Measurements from ENCODE around the gene IL1RAP. TPM values are rescaled to one million over a fixed set of nuclear protein-coding genes. Genes with fewer than 3 reads are reported as not detected.

IL1RAP gene
- total RNA-seq, 4 donors from 2014 or later = 3.4 to 6.9 (median 4.9) TPM

DNA sequence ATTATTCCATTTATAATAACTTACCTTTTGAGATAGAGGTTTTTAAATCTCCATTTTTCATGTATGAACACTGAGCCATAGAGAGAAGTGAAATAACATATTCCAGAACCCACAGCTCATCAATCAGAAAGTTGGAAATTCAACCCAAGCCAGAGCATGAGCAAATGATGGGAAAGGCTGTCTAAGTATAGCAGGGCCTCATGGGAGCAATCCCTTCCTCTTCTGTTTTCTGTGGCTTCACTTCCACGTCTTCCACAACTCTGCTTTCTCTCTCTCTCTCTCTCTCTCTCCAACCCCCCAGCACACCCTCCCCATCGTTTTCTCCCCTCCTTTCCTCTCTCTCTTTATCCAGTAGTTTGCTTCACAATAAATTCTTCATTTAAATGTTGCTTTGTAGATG lies 14.8 kb upstream of the IL1RAP start:
- peaks cover 0 to 4% of the 10 kb centered on the region in 2 donors for H3K27me3 ChIP-seq
- no peaks in the 10 kb centered on the region for H3K4me1 ChIP-seq
- no peaks in the 10 kb centered on the region for H3K9me3 ChIP-seq
- no peak overlapping the region for H3K27ac ChIP-seq
- no peak for DNase-seq
- no peaks in the 10 kb centered on the region for H3K36me3 ChIP-seq
- no peak for TF ChIP-seq POLR2A (IDR thresholded peaks at IDR 0.05)
- TF ChIP-seq, protein P1, sequence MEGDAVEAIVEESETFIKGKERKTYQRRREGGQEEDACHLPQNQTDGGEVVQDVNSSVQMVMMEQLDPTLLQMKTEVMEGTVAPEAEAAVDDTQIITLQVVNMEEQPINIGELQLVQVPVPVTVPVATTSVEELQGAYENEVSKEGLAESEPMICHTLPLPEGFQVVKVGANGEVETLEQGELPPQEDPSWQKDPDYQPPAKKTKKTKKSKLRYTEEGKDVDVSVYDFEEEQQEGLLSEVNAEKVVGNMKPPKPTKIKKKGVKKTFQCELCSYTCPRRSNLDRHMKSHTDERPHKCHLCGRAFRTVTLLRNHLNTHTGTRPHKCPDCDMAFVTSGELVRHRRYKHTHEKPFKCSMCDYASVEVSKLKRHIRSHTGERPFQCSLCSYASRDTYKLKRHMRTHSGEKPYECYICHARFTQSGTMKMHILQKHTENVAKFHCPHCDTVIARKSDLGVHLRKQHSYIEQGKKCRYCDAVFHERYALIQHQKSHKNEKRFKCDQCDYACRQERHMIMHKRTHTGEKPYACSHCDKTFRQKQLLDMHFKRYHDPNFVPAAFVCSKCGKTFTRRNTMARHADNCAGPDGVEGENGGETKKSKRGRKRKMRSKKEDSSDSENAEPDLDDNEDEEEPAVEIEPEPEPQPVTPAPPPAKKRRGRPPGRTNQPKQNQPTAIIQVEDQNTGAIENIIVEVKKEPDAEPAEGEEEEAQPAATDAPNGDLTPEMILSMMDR (IDR thresholded peaks at IDR 0.05) = no peak
- no peak overlapping the region for H3K4me3 ChIP-seq

DNA sequence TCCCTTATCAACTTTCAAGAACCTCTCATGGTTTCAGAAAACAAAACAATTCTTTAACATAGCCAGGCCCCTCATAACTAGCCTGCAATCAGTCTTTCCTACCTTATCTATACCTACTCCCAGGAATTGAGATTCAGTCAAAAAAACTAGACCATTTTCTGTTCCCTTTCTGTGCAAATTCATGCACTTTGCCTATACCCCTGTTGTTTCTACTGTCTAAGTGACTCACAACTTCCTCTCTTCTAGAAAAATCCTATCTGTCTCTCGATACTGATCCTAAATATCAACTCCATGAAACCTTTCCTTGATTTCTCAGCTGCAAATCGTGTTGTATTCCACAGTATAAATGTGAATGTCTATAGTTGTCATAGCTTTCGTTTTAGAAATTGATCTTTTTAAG lies 10.9 kb upstream of the IL1RAP start:
- Histone ChIP-seq H3K36me3 (no peaks in the 10 kb centered on the region), H3K27me3 (peaks cover 0 to 4% of the 10 kb centered on the region in 2 donors), H3K27ac (no peak overlapping the region), H3K4me3 (no peak overlapping the region), H3K4me1 (no peaks in the 10 kb centered on the region), H3K9me3 (no peaks in the 10 kb centered on the region)
- no peak for DNase-seq
- TF ChIP-seq POLR2A (IDR thresholded peaks at IDR 0.05) = no peak
- TF ChIP-seq, protein P1 (IDR thresholded peaks at IDR 0.05) = no peak

DNA sequence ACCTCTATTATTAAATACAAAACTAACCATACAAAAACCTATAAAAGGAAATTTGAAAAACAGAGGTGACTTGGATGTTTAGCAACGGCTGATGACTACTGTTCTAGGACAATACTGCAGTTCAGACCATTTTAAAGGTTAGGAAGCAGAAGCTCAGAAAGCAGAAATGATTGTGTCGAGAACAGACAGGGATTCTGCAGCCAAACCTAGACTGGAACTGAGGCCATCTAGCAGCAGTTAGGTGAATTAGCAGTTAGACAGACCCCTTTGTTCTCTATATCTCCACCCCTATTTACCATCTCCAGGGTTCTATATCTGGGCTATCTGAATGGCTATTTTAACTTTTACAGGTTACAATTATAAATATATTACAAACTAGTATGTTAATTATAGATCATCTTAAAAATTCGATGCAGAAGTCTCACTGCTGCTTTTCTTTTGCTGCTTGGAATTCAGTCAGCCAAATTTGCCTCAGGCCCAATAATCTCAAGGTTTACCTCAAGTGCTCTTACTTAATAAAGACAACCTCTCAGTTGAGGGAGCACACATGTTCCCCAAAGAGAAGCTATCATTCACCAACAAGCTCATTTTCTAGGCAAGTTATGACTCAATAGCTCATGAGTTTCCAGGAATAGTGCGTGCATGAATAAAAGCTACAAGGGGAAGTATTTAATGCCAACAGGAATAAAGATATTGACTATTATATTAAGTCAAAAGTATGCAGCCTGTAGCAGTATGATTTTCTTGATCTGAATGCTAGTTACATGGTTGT lies 9.3 kb upstream of the IL1RAP start:
- DNase-seq = no peak
- no peaks in the 10 kb centered on the region for H3K36me3 ChIP-seq
- H3K4me1 ChIP-seq = no peaks in the 10 kb centered on the region
- no peak overlapping the region for H3K4me3 ChIP-seq
- H3K27me3 ChIP-seq = peaks cover 0 to 4% of the 10 kb centered on the region in 2 donors
- TF ChIP-seq POLR2A (IDR thresholded peaks at IDR 0.05) = no peak
- TF ChIP-seq, protein P1 (IDR thresholded peaks at IDR 0.05) = no peak
- H3K27ac ChIP-seq = no peak overlapping the region
- H3K9me3 ChIP-seq = no peaks in the 10 kb centered on the region

- no peak for TF ChIP-seq POLR2A (IDR thresholded peaks at IDR 0.05)
- TF ChIP-seq, protein P1 (IDR thresholded peaks at IDR 0.05) = no peak
- H3K27me3 ChIP-seq = peaks cover 0 to 4% of the 10 kb centered on the region in 2 donors
- H3K9me3 ChIP-seq = no peaks in the 10 kb centered on the region
- H3K4me1 ChIP-seq = no peaks in the 10 kb centered on the region
- no peaks in the 10 kb centered on the region for H3K36me3 ChIP-seq
- no peak overlapping the region for H3K27ac ChIP-seq
- H3K4me3 ChIP-seq = no peak overlapping the region
- DNase-seq = no peak
Measured at GRCh38 chr3:190505381-190506003, 8.4 kb upstream of the IL1RAP start.

GRCh38 chr3:190506271-190506670 lies 7.6 kb upstream of the IL1RAP start:
- DNase-seq = no peak
- no peaks in the 10 kb centered on the region for H3K27me3 ChIP-seq
- TF ChIP-seq POLR2A (IDR thresholded peaks at IDR 0.05) = no peak
- TF ChIP-seq, protein P1 (IDR thresholded peaks at IDR 0.05) = no peak
- no peaks in the 10 kb centered on the region for H3K36me3 ChIP-seq
- H3K4me1 ChIP-seq = no peaks in the 10 kb centered on the region
- no peak overlapping the region for H3K4me3 ChIP-seq
- H3K27ac ChIP-seq = no peak overlapping the region
- H3K9me3 ChIP-seq = no peaks in the 10 kb centered on the region
